Thyroid gland (tissue), 4 donors: ENCODE data around the gene CASP12. TPM values are rescaled to one million over a fixed set of nuclear protein-coding genes. Genes with fewer than 3 reads are reported as not detected.
"Not testable (repeated sequence)": the region's sequence is repeated elsewhere in the genome, so short reads cannot be mapped to it uniquely, and the experiment has no call there.

Experiments used
- DNase-seq, 2 donors: peaks; one replicate each; pipeline ENCODE4 v3.0.0-alpha.2; 2019
- H3K27ac ChIP-seq, 3 donors: fragments of 200-600 bp; sonication (generic); 1 replicate in 2 of 3; 2 replicates in 1 of 3; pipeline ENCODE4 v1.5.1; 2016 to 2019; ENCODE audit warnings: mild to moderate bottlenecking in 1 of 3, moderate library complexity in 1 of 3
- H3K27me3 ChIP-seq: fragments of 200-600 bp; sonication (generic); one replicate; pipeline ENCODE4 v1.5.1; 2019
- H3K36me3 ChIP-seq, 2 donors: fragments of 200-600 bp; sonication (generic); one replicate each; pipeline ENCODE4 v1.5.1; 2016 to 2019
- H3K4me1 ChIP-seq, 2 donors: fragments of 200-600 bp; sonication (generic); one replicate each; pipeline ENCODE4 v1.5.1; 2017 to 2019
- H3K4me3 ChIP-seq, 3 donors: fragments of 200-600 bp; sonication (generic); replicated peaks in 1 of 3; 1 replicate in 2 of 3; 2 replicates in 1 of 3; pipeline ENCODE4 v1.5.1; 2016; ENCODE audit warnings: mild to moderate bottlenecking in 1 of 3
- H3K9me3 ChIP-seq: fragments of 200-600 bp; sonication (generic); one replicate; pipeline ENCODE4 v1.5.1; 2017
- CTCF ChIP-seq, 6 experiments: fragments of 200-600 bp in 3 of 6; fragments of 450-650 bp in 3 of 6; sonication (generic) in 3 of 6; IDR thresholded peaks; one replicate each; pipeline ENCODE4 v1.5.1; 2016 to 2019; ENCODE audit warnings: antibody characterized with exemption in 6 of 6, mild to moderate bottlenecking in 2 of 6, inconsistent platforms in 1 of 6, moderate library complexity in 1 of 6
- POLR2A ChIP-seq, 2 donors: fragments of 450-650 bp; IDR thresholded peaks; one replicate each; pipeline ENCODE4 v1.6.1; 2017; ENCODE audit warnings: antibody characterized with exemption in 2 of 2, mild to moderate bottlenecking in 2 of 2, moderate library complexity in 1 of 2
- WGBS, 2 donors: methylation state at CpG; one replicate each; pipeline ENCODE4 v1.1.5; 2017; 5-methylcytosine and 5-hydroxymethylcytosine counted together
- intact Hi-C: fragments of 100-400 bp; cut with DNase I; formaldehyde crosslinking; loops from one replicate; pipeline ENCODE4 v1.15.1; 2023
- total RNA-seq, 4 donors: library from RNA; depleted of rRNA; stranded (reverse); fragments of >200 nt; gene quantifications; one replicate each; pipeline ENCODE4 v1.2.3, GENCODE V29; 2016

CASP12 gene
- total RNA-seq = 10 to 100 TPM in 1 of 4 donors, 1 to 10 TPM in 3; 1.3 to 26.1 (median 3.8) TPM

DNA sequence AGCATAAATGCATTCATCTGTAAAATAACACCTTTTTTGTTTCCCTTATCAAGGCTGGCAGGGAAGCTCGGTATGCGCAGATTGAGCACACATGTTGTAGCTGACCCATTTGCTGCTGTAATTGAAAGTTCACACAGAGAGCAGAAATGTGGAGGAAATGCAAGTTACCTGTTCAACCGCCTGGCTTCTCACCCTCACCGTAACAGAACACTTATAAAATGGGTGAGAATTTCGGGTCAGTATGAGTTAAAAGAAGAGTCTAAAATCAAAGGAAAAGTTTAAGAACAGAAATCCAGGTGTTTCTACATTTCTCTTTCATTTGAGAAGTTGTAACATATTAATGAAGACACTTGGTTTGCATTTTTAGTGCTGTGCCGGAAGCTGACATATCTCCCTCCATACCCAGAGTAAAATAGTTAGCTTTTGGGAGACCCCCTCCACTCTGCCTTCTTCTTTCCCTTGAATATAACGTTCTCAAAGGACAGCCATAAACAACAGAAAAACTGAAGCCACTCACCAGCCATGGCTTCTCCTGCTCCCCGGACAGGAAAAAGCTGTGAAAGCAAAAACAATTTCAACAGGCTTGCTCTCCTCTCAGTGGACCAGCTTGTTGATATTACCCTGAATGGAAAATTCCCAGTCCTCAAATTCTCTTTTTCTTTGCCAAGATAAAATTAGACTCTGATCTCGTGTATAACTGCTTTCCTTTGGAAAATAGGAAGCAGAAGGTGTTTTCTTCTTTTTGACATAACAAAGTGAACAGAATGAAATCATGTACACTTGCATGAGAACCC lies at the start of gene CASP12:
Gene CASP12, minus strand, starts transcription at position 570 of the 794 bp plus-strand sequence.
- Histone ChIP-seq H3K4me1 (peaks cover 0 to 3% of the 10 kb centered on the region in 2 donors), H3K36me3 (no peaks in the 10 kb centered on the region), H3K27ac (peak within 1 kb of the TSS; percentile 54 to 87 (median 59)), H3K9me3 (no peaks in the 10 kb centered on the region), H3K27me3 (no peaks in the 10 kb centered on the region), H3K4me3 (peak within 1 kb of the TSS in 1 of 3 donors; percentile 12)
- WGBS, 2 donors = 44 to 48% methylated on average over 9 of the region's 9 CpGs
- intact Hi-C loops = no loop called here
- peak in 1 of 2 donors; percentile 1 for DNase-seq
- TF ChIP-seq POLR2A (IDR thresholded peaks at IDR 0.05) (no peak), CTCF (IDR thresholded peaks at IDR 0.05) (no peak)

DNA sequence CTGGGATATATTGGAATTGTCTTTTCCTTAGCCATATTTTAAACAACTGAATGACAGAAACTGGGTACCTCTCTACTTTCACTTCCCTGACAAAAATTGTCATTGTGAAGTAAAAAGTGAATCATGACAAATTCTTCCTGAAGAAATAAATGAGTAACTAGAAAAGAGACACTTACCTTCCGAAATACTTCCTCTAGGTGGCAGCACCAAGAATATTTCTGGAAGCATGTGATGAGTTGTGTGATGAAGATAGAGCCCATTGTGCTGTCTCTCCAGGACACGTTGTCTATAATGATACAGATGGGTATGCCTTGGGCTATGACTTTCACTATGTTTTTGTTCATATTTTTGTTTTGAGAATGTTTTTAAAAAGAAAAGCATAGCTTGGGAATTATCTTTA lies 48.6 kb upstream of the CASP12 start:
- H3K27me3 ChIP-seq = no peaks in the 10 kb centered on the region
- H3K9me3 ChIP-seq = no peaks in the 10 kb centered on the region
- WGBS, 2 donors = 16 to 26% methylated on average over 2 of the region's 2 CpGs
- H3K27ac ChIP-seq = no peak overlapping the region
- TF ChIP-seq CTCF (IDR thresholded peaks at IDR 0.05) (peak in 3 of 6 experiments; percentile 26 to 38 (median 32)), POLR2A (IDR thresholded peaks at IDR 0.05) (no peak)
- DNase-seq = no peak
- intact Hi-C loops = no loop called here
- H3K4me1 ChIP-seq = no peaks in the 10 kb centered on the region
- H3K4me3 ChIP-seq = no peak overlapping the region
- peaks cover 0 to 4% of the 10 kb centered on the region in 2 donors for H3K36me3 ChIP-seq

GRCh38 chr11:104944076-104944475 lies 45.8 kb upstream of the CASP12 start:
- TF ChIP-seq POLR2A (IDR thresholded peaks at IDR 0.05) = no peak
- TF ChIP-seq CTCF (IDR thresholded peaks at IDR 0.05) = no peak
- Histone ChIP-seq H3K27ac (no peak overlapping the region), H3K36me3 (no peaks in the 10 kb centered on the region), H3K27me3 (no peaks in the 10 kb centered on the region), H3K4me3 (no peak overlapping the region), H3K9me3 (no peaks in the 10 kb centered on the region), H3K4me1 (no peaks in the 10 kb centered on the region)
- no peak for DNase-seq
- intact Hi-C loops = no loop called here

DNA sequence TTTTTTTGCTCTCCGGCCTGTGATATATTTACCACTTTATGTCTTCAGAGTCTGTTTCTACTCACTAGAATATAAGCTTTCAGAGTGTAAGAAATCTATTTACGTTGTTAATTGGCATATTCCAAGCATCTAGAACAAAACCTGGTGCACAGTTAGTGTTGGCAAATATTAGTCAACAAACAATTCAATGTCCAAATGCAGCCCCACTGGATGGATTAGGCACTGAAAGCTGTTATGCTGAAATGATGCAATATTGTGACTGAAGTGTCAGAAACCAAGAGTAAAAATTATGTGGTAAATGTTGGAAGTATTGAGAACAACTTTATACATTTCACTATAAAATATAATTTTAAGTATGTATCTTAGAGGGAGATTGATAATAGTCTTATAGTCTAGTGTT lies 45.3 kb upstream of the CASP12 start:
- H3K27ac ChIP-seq = no peak overlapping the region
- DNase-seq = no peak
- 42 to 45% methylated on average over 2 of the region's 2 CpGs for WGBS, 2 donors
- no peaks in the 10 kb centered on the region for H3K27me3 ChIP-seq
- no peak overlapping the region for H3K4me3 ChIP-seq
- no peaks in the 10 kb centered on the region for H3K9me3 ChIP-seq
- intact Hi-C loops = no loop called here
- no peaks in the 10 kb centered on the region for H3K4me1 ChIP-seq
- no peaks in the 10 kb centered on the region for H3K36me3 ChIP-seq
- no peak for TF ChIP-seq POLR2A (IDR thresholded peaks at IDR 0.05)
- no peak for TF ChIP-seq CTCF (IDR thresholded peaks at IDR 0.05)

- intact Hi-C loops = no loop called here
- TF ChIP-seq CTCF (IDR thresholded peaks at IDR 0.05) = no peak
- no peak for TF ChIP-seq POLR2A (IDR thresholded peaks at IDR 0.05)
- Histone ChIP-seq H3K27ac (no peak overlapping the region), H3K9me3 (no peaks in the 10 kb centered on the region), H3K27me3 (no peaks in the 10 kb centered on the region), H3K4me3 (no peak overlapping the region), H3K36me3 (no peaks in the 10 kb centered on the region), H3K4me1 (no peaks in the 10 kb centered on the region)
- WGBS, 2 donors = 72 to 74% methylated on average over 1 of the region's 1 CpG
- no peak for DNase-seq
Measured at GRCh38 chr11:104934594-104934993, 36.3 kb upstream of the CASP12 start.

DNA sequence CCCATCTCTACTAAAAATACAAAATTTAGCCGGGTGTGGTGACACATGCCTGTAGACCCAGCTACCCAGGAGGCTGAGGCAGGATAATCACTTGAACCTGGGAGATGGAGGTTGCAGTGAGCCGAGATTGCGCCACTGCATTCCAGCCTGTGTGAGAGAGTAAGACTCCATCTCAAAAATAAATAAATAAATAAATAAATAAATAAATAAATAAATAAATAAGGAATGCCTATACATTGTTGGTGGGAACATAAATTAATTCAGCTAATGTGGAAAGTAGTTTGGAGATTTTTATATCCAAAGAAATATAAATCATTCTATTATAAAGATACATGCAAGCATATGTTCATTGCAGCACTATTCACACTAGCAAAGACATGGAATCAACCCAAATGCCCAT lies 35.8 kb upstream of the CASP12 start:
- H3K36me3 ChIP-seq, DNase-seq, H3K4me3 ChIP-seq, H3K4me1 ChIP-seq, H3K9me3 ChIP-seq, H3K27ac ChIP-seq, intact Hi-C loops, H3K27me3 ChIP-seq: not testable (repeated sequence)
- 93 to 95% methylated on average over 3 of the region's 3 CpGs for WGBS, 2 donors
